DMS79 treated with DMSO at 0.1 percent for 48 hours (cell line): Measurements from ENCODE around the gene TTYH1.

Experiments
- DNase-seq: peaks from one replicate; lab custom pipeline; 2025; lab: John Stamatoyannopoulos, UW

The TTYH1 gene

DNA sequence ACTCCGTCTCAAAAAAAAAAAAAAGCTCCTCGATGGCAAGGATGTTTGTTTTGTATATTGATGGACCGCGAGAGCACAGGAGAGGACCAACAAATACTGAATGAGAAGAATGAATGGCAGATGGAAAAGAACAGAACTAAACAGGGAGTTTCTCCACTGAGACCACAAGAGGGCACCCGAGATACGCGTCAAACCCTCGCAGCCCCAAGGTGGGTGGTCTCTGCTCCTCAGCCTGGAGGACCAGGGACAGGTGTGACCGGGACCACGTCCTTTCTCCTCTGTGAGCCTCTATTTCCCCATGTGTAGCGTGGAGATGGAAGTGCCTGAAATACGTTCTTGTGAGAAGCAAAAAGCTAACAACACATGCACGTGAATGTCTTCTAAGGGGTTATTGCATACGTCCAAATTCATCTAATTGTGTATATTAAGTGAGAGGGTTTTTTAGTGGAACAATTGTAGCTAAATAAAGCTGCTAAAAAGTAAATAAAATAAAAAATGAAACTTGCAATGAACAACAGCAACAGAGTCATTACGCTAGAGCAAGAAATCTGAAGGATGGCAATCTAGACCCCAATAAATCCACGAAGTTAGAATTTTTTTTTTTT, 66.2 kb downstream of the TTYH1 start:
- DNase-seq, result peak; percentile 60

DNA sequence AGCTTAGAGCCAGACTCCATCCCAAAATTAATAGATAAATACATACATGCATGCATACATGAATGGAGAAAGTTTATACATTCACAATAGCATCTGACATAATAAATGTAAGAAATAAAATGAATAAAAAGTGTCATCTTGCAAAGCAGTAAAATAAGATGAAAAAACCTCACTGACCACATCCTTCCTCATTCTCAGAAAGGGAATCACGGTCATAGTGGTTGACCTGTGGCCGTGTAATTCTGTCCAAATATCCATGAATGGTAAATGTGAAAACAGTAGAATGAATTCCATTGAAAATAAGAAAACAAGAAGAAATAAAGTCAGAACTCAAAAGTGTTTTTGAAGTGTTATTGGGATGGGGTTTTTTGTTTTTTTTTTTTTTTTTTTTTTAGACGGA, 67.6 kb downstream of the TTYH1 start:
- no peak for DNase-seq

DNA sequence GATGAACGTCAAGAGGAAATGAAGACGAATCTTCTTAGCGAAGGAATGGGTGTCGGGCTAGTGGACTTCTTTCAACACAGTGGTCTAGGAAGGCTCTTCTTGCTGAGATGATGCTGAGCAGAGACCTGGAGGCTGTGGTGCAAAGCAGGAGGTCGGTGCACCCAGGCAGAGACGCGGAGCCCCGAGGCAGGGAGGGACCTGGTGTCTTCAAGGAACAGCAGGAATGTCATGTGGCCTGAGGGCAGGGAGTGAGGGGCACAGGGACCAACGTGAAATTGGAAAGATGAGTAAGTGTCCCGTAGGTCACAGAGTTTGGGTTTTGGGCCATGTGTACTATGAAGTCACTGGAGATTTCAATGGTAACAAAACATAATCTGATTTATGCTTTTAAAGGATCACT, 69.2 kb downstream of the TTYH1 start:
- no peak for DNase-seq

DNA sequence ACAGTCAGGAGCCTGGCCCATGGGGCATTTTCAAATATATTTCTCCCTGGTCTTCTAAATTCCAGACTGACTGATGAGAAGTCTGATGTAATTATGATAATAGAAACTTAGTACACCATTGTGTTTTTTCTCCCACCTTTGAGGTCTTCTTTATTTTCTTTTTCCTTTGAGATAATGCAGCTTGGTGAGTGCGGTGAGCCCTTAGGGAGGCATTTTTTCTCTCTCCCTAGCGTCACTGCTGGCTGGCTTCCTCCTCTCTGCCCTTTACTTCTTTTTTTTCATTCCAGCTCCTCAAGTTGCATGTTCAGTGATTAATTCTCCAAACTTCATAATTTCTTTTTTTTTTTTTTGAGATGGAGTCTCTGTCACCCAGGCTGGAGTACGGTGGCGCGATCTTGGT, 70.6 kb downstream of the TTYH1 start:
- DNase-seq, result no peak
